GM18858 (cell line): ENCODE data around the gene RASAL1.
"Not testable (repeated sequence)": the region's sequence is repeated elsewhere in the genome, so short reads cannot be mapped to it uniquely, and the experiment has no call there.

Source experiments
- ATAC-seq: cut with Tn5 transposase; IDR thresholded peaks from one replicate; pipeline ENCODE4 v1.9.1; 2021; ENCODE audit not compliant: unreplicated experiment

RASAL1 gene

GRCh38 chr12:113118142-113118541 lies 17.4 kb downstream of the RASAL1 start:
- no peak for ATAC-seq

- not testable (repeated sequence) for ATAC-seq
Observed at GRCh38 chr12:113117684-113118083, 17.9 kb downstream of the RASAL1 start.

GRCh38 chr12:113116875-113117274 lies 18.7 kb downstream of the RASAL1 start:
- ATAC-seq, result no peak

- ATAC-seq, result no peak
Observed at GRCh38 chr12:113115455-113116126, 20.0 kb downstream of the RASAL1 start.

- ATAC-seq, result no peak
Observed at GRCh38 chr12:113114447-113115178, 20.9 kb downstream of the RASAL1 start.

- no peak for ATAC-seq
Observed at GRCh38 chr12:113113397-113113796, 22.2 kb downstream of the RASAL1 start.

GRCh38 chr12:113112043-113112899 lies 23.3 kb downstream of the RASAL1 start:
- no peak for ATAC-seq

- no peak for ATAC-seq
Observed at GRCh38 chr12:113111247-113111646, 24.3 kb downstream of the RASAL1 start.

- no peak for ATAC-seq
Observed at GRCh38 chr12:113109872-113110599, 25.5 kb downstream of the RASAL1 start.

GRCh38 chr12:113109360-113109759 lies 26.2 kb downstream of the RASAL1 start:
- no peak for ATAC-seq

- ATAC-seq, result no peak
Observed at GRCh38 chr12:113108308-113108707, 27.3 kb downstream of the RASAL1 start.

- no peak for ATAC-seq
Observed at GRCh38 chr12:113106361-113106760, 29.2 kb downstream of the RASAL1 start.

- no peak for ATAC-seq
Observed at GRCh38 chr12:113105606-113106271, 29.8 kb downstream of the RASAL1 start.

- no peak for ATAC-seq
Observed at GRCh38 chr12:113104953-113105510, 30.5 kb downstream of the RASAL1 start.

- ATAC-seq, result no peak
Observed at GRCh38 chr12:113103756-113104450, 31.7 kb downstream of the RASAL1 start.

- no peak for ATAC-seq
Observed at GRCh38 chr12:113102811-113103210, 32.8 kb downstream of the RASAL1 start.

GRCh38 chr12:113101751-113102150 lies 33.8 kb downstream of the RASAL1 start:
- no peak for ATAC-seq

- no peak for ATAC-seq
Observed at GRCh38 chr12:113099764-113100163, 35.8 kb downstream of the RASAL1 start.

- ATAC-seq, result no peak
Observed at GRCh38 chr12:113099364-113099763, 36.2 kb downstream of the RASAL1 start.
